HuH-7.5 (cell line): ENCODE data around the gene TBX18.

ENCODE experiments used
- DNase-seq: peaks from one replicate; pipeline ENCODE4 v3.0.0; 2011; ENCODE audit warnings: low spot score

TBX18 gene

GRCh38 chr6:84671183-84671582 lies 93.2 kb downstream of the TBX18 start:
- no peak for DNase-seq

GRCh38 chr6:84669945-84670344 lies 94.5 kb downstream of the TBX18 start:
- DNase-seq = no peak

- no peak for DNase-seq
These were observed 96.9 kb downstream of the TBX18 start for GRCh38 chr6:84667252-84668213.

DNA sequence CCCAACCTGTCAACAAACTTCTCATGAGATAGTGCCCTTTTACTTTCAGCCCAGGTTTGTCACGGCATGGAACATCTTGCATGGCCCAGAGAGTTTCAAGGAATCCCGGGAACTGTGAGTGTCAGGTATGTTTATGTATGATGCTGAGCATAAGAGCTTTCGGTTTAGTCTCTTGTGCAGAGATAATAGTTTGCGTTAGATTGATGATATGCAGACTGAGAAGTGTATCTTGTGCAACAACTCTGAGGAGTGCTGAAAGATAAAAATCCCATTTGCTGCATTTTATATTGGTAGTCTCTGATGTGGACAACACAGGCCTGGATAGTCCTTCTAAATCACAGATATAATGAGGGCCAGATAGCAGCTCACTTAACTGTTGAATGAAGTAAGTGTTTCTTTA lies 99.0 kb downstream of the TBX18 start:
- no peak for DNase-seq

- no peak for DNase-seq
These were observed 100.5 kb downstream of the TBX18 start for GRCh38 chr6:84663866-84664265.

- DNase-seq = no peak
These were observed 106.9 kb downstream of the TBX18 start for GRCh38 chr6:84657486-84657885.

GRCh38 chr6:84657025-84657424 lies 107.4 kb downstream of the TBX18 start:
- no peak for DNase-seq

- DNase-seq = no peak
These were observed 111.3 kb downstream of the TBX18 start for GRCh38 chr6:84653027-84653551.

DNA sequence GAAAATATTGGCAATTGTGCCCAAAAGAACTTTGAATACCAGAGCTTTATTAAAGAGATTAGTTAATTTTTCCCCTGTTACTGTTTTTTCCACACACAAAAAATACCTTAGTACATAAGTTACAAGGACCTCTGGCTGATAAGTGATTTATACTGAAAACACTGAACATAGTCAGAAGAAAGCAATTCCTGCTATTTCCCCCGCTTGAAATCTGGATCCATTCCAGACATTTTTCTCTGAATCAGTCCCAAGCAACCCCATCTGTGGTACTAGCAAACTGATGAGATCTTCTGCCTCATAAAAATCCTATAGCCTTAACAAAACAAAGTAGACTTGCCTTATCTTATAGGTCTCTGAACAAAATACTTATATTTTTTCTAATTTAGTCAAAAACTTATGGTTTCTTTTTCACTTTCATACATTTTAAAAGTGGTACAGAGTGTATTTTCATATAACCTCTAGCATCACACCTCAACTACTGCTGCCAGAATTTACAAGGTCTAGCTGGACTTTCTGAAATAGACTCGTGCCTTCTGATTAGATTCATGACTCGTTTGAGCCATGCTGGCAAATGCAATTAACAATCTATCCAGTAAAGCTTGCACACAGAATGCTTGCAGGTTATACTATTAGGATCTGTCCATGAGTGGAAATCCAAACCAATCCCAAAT lies 111.9 kb downstream of the TBX18 start:
- DNase-seq = no peak

DNA sequence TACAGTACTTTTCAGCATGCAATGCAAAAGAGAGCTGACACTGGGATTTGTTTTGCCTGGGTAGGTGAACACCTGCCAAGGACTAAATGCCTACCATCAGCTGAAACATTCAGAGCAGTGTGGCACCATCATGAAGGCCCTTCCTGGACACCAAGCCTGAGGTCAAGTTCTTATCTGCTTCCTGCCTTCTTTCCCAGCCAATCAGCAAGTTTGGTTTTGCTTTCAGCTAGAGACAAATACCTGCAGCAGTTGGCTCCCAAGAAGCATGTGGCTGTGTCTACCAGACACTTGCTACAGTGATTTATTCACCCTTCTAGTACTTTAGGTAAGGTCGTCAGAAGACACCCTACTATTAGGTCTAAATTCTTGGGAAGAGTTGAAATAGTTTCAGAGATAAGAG lies 112.8 kb downstream of the TBX18 start:
- no peak for DNase-seq

- no peak for DNase-seq
These were observed 116.0 kb downstream of the TBX18 start for GRCh38 chr6:84648444-84648843.

- no peak for DNase-seq
These were observed 118.7 kb downstream of the TBX18 start for GRCh38 chr6:84645563-84646266.

- no peak for DNase-seq
These were observed 119.4 kb downstream of the TBX18 start for GRCh38 chr6:84645000-84645399.

GRCh38 chr6:84643778-84644177 lies 120.6 kb downstream of the TBX18 start:
- DNase-seq = no peak

DNA sequence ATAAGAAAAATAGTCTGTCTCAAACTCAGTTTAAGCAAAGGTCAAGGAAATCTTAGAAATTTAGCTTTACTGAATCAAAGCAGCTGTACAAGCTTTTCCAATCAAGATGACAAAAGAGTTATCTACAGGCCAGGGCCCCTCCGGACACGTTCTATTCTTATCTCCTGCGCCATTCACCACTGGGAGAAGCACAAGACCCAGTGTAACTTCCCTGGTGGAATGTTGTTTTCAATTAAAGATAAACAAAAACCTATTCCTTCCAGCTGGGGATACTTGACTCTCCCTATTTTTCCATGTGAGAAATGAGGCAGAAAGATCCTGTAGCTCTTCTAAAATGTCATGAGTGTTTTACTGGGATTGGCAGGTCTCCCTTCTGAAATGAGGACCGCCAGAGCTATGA lies 123.3 kb downstream of the TBX18 start:
- DNase-seq = no peak

DNA sequence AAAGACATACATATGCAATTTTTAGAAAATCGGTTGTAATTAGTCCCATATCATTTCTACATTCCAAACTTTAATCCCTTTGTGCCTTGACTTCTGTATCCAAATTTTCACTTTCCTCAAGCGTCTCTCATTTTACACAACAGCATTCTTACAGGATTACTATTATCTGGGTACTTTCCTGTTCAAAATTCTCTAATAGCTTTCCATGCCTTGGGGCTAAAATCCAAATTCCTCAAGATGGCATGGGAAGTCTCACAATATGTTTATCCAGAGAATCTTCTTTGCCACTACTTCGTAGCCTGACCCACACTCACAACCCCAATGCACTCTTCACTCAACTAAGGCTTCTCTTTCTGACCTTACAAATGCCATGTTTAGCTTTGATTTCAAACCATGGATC lies 125.0 kb downstream of the TBX18 start:
- DNase-seq = no peak

GRCh38 chr6:84638286-84638685 lies 126.1 kb downstream of the TBX18 start:
- DNase-seq = no peak
